ENCODE measurements around the gene RNF223. TPM values are rescaled to one million over a fixed set of nuclear protein-coding genes. Genes with fewer than 3 reads are reported as not detected.

The RNF223 gene
- total RNA-seq, 1 donor from 2014 or later: not detected

GRCh38 chr1:1047963-1048362 is 26.1 kb downstream of the RNF223 start:
- DNase-seq (ENCODE audit: low spot score in 2 of 2): no peak
- TF ChIP-seq CTCF (IDR thresholded peaks at IDR 0.05): no peak
- no peak overlapping the region for H3K27ac ChIP-seq
- H3K4me1 ChIP-seq: no peaks in the 10 kb centered on the region
- no peaks in the 10 kb centered on the region for H3K27me3 ChIP-seq
- H3K4me3 ChIP-seq: no peak overlapping the region
- intact Hi-C loops (cut with DNase I): no loop called here
- H3K36me3 ChIP-seq: peaks cover 15 to 18% of the 10 kb centered on the region in 2 donors
- H3K9me3 ChIP-seq: no peaks in the 10 kb centered on the region

DNA sequence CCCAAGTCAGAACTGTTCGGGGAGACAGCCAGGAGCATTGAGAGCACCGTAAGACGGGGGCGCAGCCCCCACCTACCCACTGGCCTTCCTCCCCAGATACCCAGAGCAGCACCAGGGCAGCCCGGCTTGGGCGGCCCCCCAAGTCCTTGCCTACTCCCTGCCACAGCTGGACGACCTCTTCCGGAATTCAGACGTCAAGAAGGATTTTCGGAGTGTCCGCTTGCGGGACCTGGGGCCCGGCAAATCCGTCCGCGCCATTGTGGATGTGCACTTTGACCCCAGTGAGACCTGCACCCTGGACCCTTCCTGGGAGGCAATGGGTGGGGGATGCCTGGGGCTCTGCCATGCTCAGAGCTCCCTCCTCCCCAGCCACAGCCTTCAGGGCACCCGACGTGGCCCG is 26.7 kb downstream of the RNF223 start:
- intact Hi-C loops (cut with DNase I): no loop called here
- peaks cover 15 to 18% of the 10 kb centered on the region in 2 donors for H3K36me3 ChIP-seq
- no peak overlapping the region for H3K27ac ChIP-seq
- H3K4me1 ChIP-seq: no peaks in the 10 kb centered on the region
- no peak overlapping the region for H3K4me3 ChIP-seq
- TF ChIP-seq CTCF (IDR thresholded peaks at IDR 0.05): no peak
- DNase-seq (ENCODE audit: low spot score in 2 of 2): no peak
- no peaks in the 10 kb centered on the region for H3K27me3 ChIP-seq
- no peaks in the 10 kb centered on the region for H3K9me3 ChIP-seq

DNA sequence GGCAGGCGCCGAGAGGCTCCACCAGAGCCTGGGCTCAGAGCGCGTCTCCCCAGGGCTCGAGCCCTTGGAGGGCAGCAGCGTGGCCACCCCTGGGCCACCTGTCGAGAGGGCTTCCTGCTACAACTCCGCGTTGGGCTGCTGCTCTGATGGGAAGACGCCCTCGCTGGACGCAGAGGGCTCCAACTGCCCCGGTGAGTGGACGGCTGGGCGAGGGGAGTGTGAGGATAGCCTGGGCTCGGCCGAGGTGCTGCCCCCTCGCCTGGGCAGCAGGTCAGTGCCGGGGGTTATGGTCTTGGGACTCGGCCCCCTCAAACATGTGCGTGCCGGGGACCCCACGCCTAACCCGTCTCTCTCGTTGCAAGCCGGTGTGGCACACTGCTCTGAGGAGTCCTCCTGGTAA is 27.3 kb downstream of the RNF223 start:
- DNase-seq (ENCODE audit: low spot score in 2 of 2): no peak
- H3K27ac ChIP-seq: no peak overlapping the region
- TF ChIP-seq CTCF (IDR thresholded peaks at IDR 0.05): no peak
- no peaks in the 10 kb centered on the region for H3K27me3 ChIP-seq
- no peak overlapping the region for H3K4me3 ChIP-seq
- H3K4me1 ChIP-seq: no peaks in the 10 kb centered on the region
- intact Hi-C loops (cut with DNase I): no loop called here
- H3K36me3 ChIP-seq: peaks cover 15 to 18% of the 10 kb centered on the region in 2 donors
- no peaks in the 10 kb centered on the region for H3K9me3 ChIP-seq

- H3K4me3 ChIP-seq: no peak overlapping the region
- DNase-seq (ENCODE audit: low spot score in 2 of 2): no peak
- H3K9me3 ChIP-seq: no peaks in the 10 kb centered on the region
- H3K27ac ChIP-seq: no peak overlapping the region
- no peaks in the 10 kb centered on the region for H3K27me3 ChIP-seq
- intact Hi-C loops (cut with DNase I): no loop called here
- no peaks in the 10 kb centered on the region for H3K4me1 ChIP-seq
- no peak for TF ChIP-seq CTCF (IDR thresholded peaks at IDR 0.05)
- H3K36me3 ChIP-seq: peaks cover 15 to 18% of the 10 kb centered on the region in 2 donors
These were observed 27.9 kb downstream of the RNF223 start for GRCh38 chr1:1046243-1046642.

- no peak overlapping the region for H3K4me3 ChIP-seq
- no peak for TF ChIP-seq CTCF (IDR thresholded peaks at IDR 0.05)
- intact Hi-C loops (cut with DNase I): no loop called here
- H3K4me1 ChIP-seq: peaks cover 4 to 5% of the 10 kb centered on the region in 2 donors
- H3K27me3 ChIP-seq: no peaks in the 10 kb centered on the region
- no peak overlapping the region for H3K27ac ChIP-seq
- peaks cover 15 to 18% of the 10 kb centered on the region in 2 donors for H3K36me3 ChIP-seq
- no peaks in the 10 kb centered on the region for H3K9me3 ChIP-seq
- DNase-seq (ENCODE audit: low spot score in 2 of 2): no peak
These were observed 29.0 kb downstream of the RNF223 start for GRCh38 chr1:1045129-1045528.

- Histone ChIP-seq H3K27me3 (no peaks in the 10 kb centered on the region), H3K27ac (no peak overlapping the region), H3K4me1 (peaks cover 8 to 10% of the 10 kb centered on the region in 2 donors), H3K9me3 (no peaks in the 10 kb centered on the region), H3K4me3 (no peak overlapping the region), H3K36me3 (peaks cover 15 to 18% of the 10 kb centered on the region in 2 donors)
- intact Hi-C loops (cut with DNase I): no loop called here
- TF ChIP-seq CTCF (IDR thresholded peaks at IDR 0.05): no peak
- DNase-seq (ENCODE audit: low spot score in 2 of 2): no peak
These were observed 29.5 kb downstream of the RNF223 start for GRCh38 chr1:1044455-1045078.
